ENCODE measurements around the gene GAS2L2.
"Not testable (repeated sequence)": the region's sequence is repeated elsewhere in the genome, so short reads cannot be mapped to it uniquely, and the experiment has no call there.

The GAS2L2 gene

GRCh38 chr17:35773129-35773528, 20.1 kb upstream of the GAS2L2 start:
- DNase-seq = no peak

- DNase-seq = no peak
Measured at GRCh38 chr17:35769895-35770486, 17.0 kb upstream of the GAS2L2 start.

GRCh38 chr17:35768797-35769196, 15.8 kb upstream of the GAS2L2 start:
- DNase-seq = no peak

GRCh38 chr17:35766903-35767510, 14.0 kb upstream of the GAS2L2 start:
- DNase-seq = peak; percentile 37

- no peak for DNase-seq
Measured at GRCh38 chr17:35766489-35766877, 13.4 kb upstream of the GAS2L2 start.

- DNase-seq = no peak
Measured at GRCh38 chr17:35765756-35766488, 12.9 kb upstream of the GAS2L2 start.

- no peak for DNase-seq
Measured at GRCh38 chr17:35765086-35765710, 12.2 kb upstream of the GAS2L2 start.

GRCh38 chr17:35764123-35764991, 11.3 kb upstream of the GAS2L2 start:
- peak; percentile 95 for DNase-seq

GRCh38 chr17:35763767-35764122, 10.7 kb upstream of the GAS2L2 start:
- DNase-seq = no peak

- no peak for DNase-seq
Measured at GRCh38 chr17:35761601-35762000, 8.6 kb upstream of the GAS2L2 start.

GRCh38 chr17:35760587-35760986, 7.5 kb upstream of the GAS2L2 start, which contains the start of gene C17orf50:
C17orf50 (plus strand) TSS chr17:35760887; CDS start chr17:35760942, 55 bp downstream.
- DNase-seq = no peak

GRCh38 chr17:35757243-35757642, 4.2 kb upstream of the GAS2L2 start:
- no peak for DNase-seq

GRCh38 chr17:35752471-35752870, 568 bp downstream of the GAS2L2 start:
- peak; percentile 36 for DNase-seq

GRCh38 chr17:35751541-35751940, 1.5 kb downstream of the GAS2L2 start:
- not testable (repeated sequence) for DNase-seq

- DNase-seq = no peak
Measured at GRCh38 chr17:35750526-35751395, 2.3 kb downstream of the GAS2L2 start.

- DNase-seq = peak; percentile 69
Measured at GRCh38 chr17:35749560-35750412, 3.3 kb downstream of the GAS2L2 start.

- no peak for DNase-seq
Measured at GRCh38 chr17:35748979-35749378, 4.1 kb downstream of the GAS2L2 start.

GRCh38 chr17:35748341-35748841, 4.6 kb downstream of the GAS2L2 start:
- DNase-seq = peak; percentile 58

- peak; percentile 88 for DNase-seq
Measured at GRCh38 chr17:35747540-35748017, 5.5 kb downstream of the GAS2L2 start.

- DNase-seq = no peak
Measured at GRCh38 chr17:35745749-35746320, 7.2 kb downstream of the GAS2L2 start.

All from NCI-H69 (cell line).